ENCODE results near the gene FBXL5. TPM values are rescaled to one million over a fixed set of nuclear protein-coding genes. Genes with fewer than 3 reads are reported as not detected.

The FBXL5 gene
- polyA plus RNA-seq, 1 experiment: 20.5 TPM

DNA sequence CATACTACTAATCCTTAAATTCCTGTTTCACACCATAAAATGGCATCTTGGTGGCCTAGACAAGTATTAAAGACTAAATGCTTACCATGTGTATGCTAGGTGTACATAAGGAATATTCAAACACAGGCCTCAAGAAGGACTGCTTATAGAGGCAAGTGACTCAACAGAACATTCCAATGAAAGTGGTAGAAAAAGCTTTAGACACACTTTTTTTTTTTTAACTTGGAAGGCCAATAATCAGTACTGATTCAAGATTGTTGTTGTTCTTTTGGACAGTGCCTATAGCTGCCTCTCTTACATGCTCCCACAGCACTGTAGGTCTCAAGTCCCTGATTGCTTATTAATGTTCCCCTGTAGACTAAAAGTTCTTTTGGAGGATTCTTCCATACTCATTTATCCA, 77.6 kb downstream of the FBXL5 start:
- POLR2A ChIA-PET: no interaction called here

DNA sequence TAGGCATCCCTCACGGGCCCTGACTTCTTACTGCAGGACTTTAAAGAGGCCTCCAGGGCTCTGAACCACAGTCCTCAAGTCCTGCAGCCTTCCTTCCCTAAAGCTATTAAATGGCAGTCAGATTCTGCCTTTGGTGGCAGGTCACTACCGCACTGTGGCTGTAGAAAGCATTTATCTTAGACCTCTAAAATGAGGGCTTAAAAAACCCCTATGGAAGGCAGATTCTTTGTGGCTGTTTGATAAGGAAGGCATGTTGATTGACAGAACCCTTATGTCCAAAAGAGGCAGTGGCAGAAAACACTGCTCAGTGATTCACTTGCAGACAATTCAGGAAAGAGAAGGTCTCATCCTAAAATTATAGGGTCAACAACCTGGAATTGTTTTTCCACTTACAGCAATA, 79.2 kb downstream of the FBXL5 start:
- no peak for DNase-seq (ENCODE audit: low read depth)
- CTCF ChIA-PET: interaction anchor here (1.0 kb wide), 2 partner anchors 8 to 10 kb away, joined by 4 to 5 read pairs; no protein-coding TSS in a partner anchor

More for the DNA sequence above, 77.6 kb downstream of the FBXL5 start:
- Histone ChIP-seq H3K36me3 (ENCODE audit: control insufficient read depth, insufficient read depth, low read length) (no peaks in the 10 kb centered on the region), H3K4me3 (ENCODE audit: low read depth, low read length) (no peak overlapping the region), H3K27me3 (ENCODE audit: control insufficient read depth, insufficient read depth, low read length) (no peaks in the 10 kb centered on the region)
- no peak for DNase-seq (ENCODE audit: low read depth)
- CTCF ChIA-PET: interaction anchor here (1.2 to 1.4 kb wide), 2 partner anchors 13 to 80 kb away, joined by 3 read pairs; no protein-coding TSS in a partner anchor
- TF ChIP-seq, protein P1, sequence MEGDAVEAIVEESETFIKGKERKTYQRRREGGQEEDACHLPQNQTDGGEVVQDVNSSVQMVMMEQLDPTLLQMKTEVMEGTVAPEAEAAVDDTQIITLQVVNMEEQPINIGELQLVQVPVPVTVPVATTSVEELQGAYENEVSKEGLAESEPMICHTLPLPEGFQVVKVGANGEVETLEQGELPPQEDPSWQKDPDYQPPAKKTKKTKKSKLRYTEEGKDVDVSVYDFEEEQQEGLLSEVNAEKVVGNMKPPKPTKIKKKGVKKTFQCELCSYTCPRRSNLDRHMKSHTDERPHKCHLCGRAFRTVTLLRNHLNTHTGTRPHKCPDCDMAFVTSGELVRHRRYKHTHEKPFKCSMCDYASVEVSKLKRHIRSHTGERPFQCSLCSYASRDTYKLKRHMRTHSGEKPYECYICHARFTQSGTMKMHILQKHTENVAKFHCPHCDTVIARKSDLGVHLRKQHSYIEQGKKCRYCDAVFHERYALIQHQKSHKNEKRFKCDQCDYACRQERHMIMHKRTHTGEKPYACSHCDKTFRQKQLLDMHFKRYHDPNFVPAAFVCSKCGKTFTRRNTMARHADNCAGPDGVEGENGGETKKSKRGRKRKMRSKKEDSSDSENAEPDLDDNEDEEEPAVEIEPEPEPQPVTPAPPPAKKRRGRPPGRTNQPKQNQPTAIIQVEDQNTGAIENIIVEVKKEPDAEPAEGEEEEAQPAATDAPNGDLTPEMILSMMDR (IDR thresholded peaks at IDR 0.05; ENCODE audit: insufficient read depth, low read depth, low read length): no peak

DNA sequence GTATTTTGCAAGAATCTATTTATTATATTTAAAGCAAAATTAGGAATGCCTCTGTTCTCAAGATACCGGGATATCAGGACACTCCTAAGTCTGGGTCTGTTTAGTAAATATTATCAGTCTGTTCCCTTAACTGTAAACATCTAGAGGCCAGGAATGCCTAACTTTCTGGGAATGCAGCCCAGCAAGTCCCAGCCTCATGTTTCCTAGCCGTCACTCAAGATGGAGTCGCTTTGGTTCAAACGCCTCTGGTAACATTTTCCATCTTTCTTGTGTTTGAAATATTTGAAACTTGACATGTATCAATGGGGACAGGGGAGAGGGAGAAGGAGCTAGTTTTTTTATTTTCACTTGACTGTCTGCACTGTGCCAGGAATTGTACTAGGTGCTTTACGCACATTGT, 85.4 kb downstream of the FBXL5 start:
- TF ChIP-seq, protein P1 (IDR thresholded peaks at IDR 0.05; ENCODE audit: insufficient read depth, low read depth, low read length): no peak
- ChIA-PET POLR2A (no interaction called here), CTCF (interaction anchor here (0.7 kb wide), 1 partner anchor 29 kb away, joined by 5 read pairs; no protein-coding TSS in a partner anchor)
- no peak overlapping the region for H3K4me3 ChIP-seq (ENCODE audit: low read depth, low read length)
- peaks cover 3% of the 10 kb centered on the region; the same call in 1 of the 2 replicates for H3K36me3 ChIP-seq (ENCODE audit: control insufficient read depth, insufficient read depth, low read length)
- no peak for DNase-seq (ENCODE audit: low read depth)
- H3K27me3 ChIP-seq (ENCODE audit: control insufficient read depth, insufficient read depth, low read length): no peaks in the 10 kb centered on the region

More for the DNA sequence above, 79.2 kb downstream of the FBXL5 start:
- TF ChIP-seq, protein P1 (IDR thresholded peaks at IDR 0.05; ENCODE audit: insufficient read depth, low read depth, low read length): no peak
- H3K4me3 ChIP-seq (ENCODE audit: low read depth, low read length): no peak overlapping the region
- H3K36me3 ChIP-seq (ENCODE audit: control insufficient read depth, insufficient read depth, low read length): no peaks in the 10 kb centered on the region
- POLR2A ChIA-PET: no interaction called here
- H3K27me3 ChIP-seq (ENCODE audit: control insufficient read depth, insufficient read depth, low read length): no peaks in the 10 kb centered on the region

DNA sequence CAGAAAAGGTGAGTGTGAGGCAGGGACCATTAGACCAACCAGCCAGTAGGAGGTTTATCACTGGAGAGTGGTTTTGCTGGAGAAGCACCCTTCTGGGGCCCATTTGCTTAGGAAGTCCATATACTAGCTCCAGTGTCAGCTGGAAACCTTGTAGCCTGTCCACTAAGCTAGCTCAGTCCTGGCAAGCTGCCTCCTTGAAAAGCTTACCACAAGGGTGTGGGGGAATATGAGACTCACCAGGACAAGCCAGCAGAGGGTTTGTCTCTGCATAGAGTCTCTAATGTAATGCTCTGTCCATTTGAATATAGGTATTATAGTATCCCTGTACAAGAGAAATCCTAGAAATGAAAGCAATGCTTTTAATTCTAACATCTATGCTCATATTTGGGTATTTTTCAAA, 86.3 kb downstream of the FBXL5 start:
- CTCF ChIA-PET: no interaction called here
- no peaks in the 10 kb centered on the region for H3K27me3 ChIP-seq (ENCODE audit: control insufficient read depth, insufficient read depth, low read length)
- POLR2A ChIA-PET: no interaction called here
- TF ChIP-seq, protein P1 (IDR thresholded peaks at IDR 0.05; ENCODE audit: insufficient read depth, low read depth, low read length): no peak
- H3K36me3 ChIP-seq (ENCODE audit: control insufficient read depth, insufficient read depth, low read length): peaks cover 3% of the 10 kb centered on the region; the same call in 1 of the 2 replicates
- DNase-seq (ENCODE audit: low read depth): no peak
- H3K4me3 ChIP-seq (ENCODE audit: low read depth, low read length): no peak overlapping the region

DNA sequence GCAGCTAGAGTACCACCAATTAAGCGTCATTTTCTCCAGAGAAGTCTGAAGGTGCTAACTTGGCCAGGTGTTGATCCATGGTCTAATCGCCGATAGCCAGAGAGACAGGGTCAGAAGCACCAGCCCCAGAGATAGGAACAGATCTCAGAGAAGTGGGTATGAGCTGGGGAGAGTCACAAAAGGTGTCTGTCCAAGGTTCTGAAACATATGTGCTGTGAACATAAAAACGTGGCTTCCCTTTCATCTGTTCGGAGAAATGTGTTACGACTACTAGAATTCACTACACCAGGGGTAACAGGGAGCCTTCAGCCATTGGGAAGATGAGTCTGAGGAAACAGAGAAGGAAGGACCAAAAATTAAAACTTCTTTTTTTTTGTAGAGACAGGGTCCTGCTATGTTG, 91.3 kb downstream of the FBXL5 start:
- H3K36me3 ChIP-seq (ENCODE audit: control insufficient read depth, insufficient read depth, low read length): peaks cover 3% of the 10 kb centered on the region; the same call in 1 of the 2 replicates
- no peaks in the 10 kb centered on the region for H3K27me3 ChIP-seq (ENCODE audit: control insufficient read depth, insufficient read depth, low read length)
- ChIA-PET POLR2A (no interaction called here), CTCF (interaction anchor here (1.4 kb wide), 1 partner anchor 13 kb away, joined by 3 read pairs; no protein-coding TSS in a partner anchor)
- TF ChIP-seq, protein P1 (IDR thresholded peaks at IDR 0.05; ENCODE audit: insufficient read depth, low read depth, low read length): no peak
- DNase-seq (ENCODE audit: low read depth): no peak
- no peak overlapping the region for H3K4me3 ChIP-seq (ENCODE audit: low read depth, low read length)

Measured in BJ (cell line).